HT1080 (cell line): ENCODE results near the gene MZF1. TPM values are rescaled to one million over a fixed set of nuclear protein-coding genes. Genes with fewer than 3 reads are reported as not detected.
"Not testable (repeated sequence)": the region's sequence is repeated elsewhere in the genome, so short reads cannot be mapped to it uniquely, and the experiment has no call there.

Experiments used
- DNase-seq: peaks from one replicate; pipeline ENCODE4 v3.0.0-alpha.2; 2015; ENCODE audit warnings: low read depth
- total RNA-seq: library from RNA; depleted of rRNA; stranded (reverse); fragments of >200 nt; shearing (Covaris generic); gene quantifications from 2 replicates; pipeline ENCODE4 v1.2.3, GENCODE V29; 2014

MZF1 gene
- total RNA-seq, 1 experiment from 2014 or later = 15.5 TPM

DNA sequence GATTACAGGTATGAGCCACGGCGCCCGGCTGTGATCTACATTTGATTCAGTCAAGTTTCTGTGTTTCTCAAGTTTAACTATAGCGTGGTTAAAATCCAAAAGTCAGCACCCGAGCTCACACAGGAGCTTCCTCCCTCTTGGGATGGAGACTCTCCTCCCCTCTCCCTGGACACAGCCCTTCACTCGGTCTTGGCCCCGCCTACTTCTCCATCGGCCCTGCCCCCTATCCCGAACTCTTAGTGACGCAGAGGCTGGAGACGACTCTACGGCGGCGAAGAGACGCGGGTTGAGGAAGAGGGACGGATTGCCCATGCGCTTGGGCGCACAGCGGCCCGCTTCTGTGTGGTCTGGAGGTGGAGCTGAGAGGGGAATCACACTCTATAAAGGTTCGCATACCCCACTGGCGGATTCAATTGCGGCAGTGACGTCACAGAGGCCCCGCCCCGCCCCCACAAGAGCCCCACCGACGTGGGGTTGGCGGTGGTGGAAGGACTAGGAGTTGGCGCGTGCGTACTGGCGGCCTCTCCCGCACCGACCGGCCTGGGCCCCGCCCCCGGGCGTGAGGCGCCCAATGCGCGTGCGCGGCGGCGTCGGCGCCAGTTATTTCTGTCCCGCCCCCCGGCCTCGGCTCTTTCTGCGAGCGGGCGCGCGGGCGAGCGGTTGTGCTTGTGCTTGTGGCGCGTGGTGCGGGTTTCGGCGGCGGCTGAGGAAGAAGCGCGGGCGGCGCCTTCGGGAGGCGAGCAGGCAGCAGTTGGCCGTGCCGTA, 29.1 kb downstream of the MZF1 start, which contains the start of gene TRIM28:
TSS of gene TRIM28 (plus strand) at position 239 of the 765 bp plus-strand sequence. CDS start 694 bp downstream, outside the sequence.
- peak; percentile 99 for DNase-seq

- DNase-seq = not testable (repeated sequence)
These were observed 30.3 kb downstream of the MZF1 start for GRCh38 chr19:58542641-58543372.

DNA sequence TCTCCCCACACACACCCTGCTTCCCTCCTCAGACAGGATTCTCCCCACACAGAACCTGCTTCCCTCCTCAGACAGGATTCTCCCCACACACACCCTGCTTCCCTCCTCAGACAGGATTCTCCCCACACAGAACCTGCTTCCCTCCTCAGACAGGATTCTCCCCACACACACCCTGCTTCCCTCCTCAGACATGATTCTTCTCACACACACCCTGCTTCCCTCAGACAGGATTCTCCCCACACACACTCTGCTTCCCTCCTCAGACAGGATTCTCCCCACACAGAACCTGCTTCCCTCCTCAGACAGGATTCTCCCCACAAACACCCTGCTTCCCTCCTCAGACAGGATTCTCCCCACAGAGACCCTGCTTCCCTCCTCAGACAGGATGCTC, 34.0 kb downstream of the MZF1 start:
- DNase-seq = not testable (repeated sequence)

DNA sequence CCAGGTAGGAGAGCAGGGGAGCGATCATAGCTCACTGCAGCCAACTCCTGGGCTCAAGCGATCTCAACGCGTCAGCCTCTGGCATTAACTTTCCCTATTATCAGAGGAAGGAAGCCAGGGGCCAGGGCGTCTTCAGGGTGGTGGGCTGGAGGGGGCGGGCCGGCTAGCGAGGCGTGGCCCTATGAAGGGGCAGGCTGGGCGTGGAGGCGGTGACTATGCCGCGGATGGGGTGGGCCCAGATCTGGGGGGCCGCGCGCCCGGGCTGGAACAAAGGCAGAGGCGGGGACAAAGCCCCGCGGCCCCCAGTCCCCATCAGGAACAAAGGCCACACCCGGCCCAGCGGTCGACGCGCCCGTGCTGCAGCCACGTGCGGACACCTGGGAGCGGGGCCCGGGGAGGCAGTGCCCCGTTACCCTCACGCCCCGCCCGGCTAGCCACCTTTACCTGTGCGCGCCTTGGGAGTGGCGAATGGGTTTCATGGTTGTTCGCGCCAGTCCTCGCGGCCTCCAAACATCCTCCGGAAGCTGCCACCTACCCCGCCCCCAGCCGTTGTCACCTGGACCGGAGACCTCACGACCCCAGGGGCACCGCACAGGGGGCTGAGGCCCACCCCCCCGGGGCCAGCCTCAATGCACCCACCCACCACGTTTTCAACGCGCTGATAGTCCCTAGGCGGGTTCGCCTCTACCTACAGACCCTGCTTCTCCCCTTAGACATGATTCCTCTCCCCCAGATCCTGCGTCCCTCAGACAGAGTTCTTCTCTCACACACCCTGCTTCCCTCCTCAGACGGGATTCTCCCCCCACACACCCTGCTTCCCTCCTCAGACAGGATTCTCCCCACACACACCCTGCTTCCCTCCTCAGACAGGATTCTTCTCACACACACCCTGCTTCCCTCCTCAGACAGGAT, 34.6 kb downstream of the MZF1 start:
- no peak for DNase-seq

- DNase-seq = no peak
These were observed 36.0 kb downstream of the MZF1 start for GRCh38 chr19:58536852-58537798.

DNA sequence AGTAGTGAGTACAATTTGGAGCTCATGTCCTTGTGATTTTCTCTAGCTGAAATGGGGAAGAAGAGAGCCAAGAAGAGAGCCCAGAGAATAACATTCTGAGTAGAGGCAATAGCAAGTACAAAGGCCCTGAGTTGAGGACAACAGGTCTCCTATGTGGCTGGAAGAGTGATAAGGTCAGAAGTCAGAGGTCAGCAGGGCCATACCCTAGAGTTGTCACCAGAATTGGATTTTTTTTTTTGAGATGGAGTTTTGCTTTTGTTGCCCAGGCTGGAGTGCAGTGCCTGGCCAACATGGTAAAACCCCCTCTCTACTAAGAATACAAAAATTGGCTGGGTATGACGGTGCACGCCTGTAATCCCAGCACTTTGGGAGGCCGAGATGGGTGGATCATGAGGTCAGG, 37.3 kb downstream of the MZF1 start:
- no peak for DNase-seq

- DNase-seq = no peak
These were observed 41.9 kb downstream of the MZF1 start for GRCh38 chr19:58531034-58531840.

GRCh38 chr19:58529405-58529804, 43.7 kb downstream of the MZF1 start:
- DNase-seq = no peak

GRCh38 chr19:58522709-58523108, 50.4 kb downstream of the MZF1 start:
- no peak for DNase-seq

GRCh38 chr19:58521651-58522050, 51.5 kb downstream of the MZF1 start:
- no peak for DNase-seq

- no peak for DNase-seq
These were observed 52.9 kb downstream of the MZF1 start for GRCh38 chr19:58520257-58520599.

DNA sequence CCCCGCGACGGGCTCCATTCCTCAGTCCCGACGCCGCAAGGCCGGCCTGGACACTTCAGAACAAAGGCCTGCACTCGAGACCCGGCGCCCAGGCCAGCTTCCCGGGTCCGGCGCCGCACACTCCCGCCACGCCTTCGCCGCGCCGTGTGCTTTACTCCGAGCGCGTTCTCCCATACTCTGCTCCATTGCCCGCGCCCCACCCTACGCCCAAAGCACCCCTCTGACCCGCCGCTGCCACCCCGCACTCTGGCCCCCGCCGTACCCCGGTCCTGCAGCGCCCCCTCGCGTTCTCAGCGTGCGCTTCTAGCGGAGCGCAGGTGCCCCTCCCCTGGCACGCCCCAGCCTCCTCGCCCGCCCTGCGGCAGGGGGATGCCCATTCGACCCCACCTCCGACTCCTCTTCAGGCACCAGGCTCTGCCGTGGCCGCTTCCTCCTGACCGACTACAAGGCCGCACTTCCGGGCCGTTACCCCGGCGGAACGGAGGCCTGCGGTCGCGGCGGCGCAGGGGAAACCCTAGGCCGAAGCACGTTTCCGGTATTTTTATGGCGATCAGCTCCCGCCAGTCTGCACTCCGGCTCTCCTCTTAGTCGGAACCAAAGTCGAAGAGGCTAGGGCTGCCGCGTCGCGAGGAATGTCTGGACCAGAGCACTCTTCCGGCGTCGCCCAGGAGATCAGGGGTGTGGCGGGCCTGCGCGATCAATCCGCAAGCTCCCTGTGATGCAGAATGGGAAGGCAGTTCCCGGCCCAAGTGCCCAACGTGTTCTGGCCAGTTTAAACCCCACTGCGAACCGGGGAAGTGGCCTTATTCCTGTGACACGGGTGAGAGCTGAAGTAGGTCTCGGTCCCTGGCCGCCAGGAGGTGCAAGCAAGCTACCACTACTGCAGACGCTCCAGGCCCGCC, 53.5 kb downstream of the MZF1 start, which contains the start of gene ZBTB45:
TSS of gene ZBTB45 (minus strand) at position 456 of the 902 bp plus-strand sequence. CDS start 2,137 bp downstream, outside the sequence.
- peak; percentile 98 for DNase-seq

- DNase-seq = peak; percentile 64
These were observed 54.1 kb downstream of the MZF1 start for GRCh38 chr19:58519087-58519354.

GRCh38 chr19:58518256-58519086, 54.7 kb downstream of the MZF1 start:
- no peak for DNase-seq

- no peak for DNase-seq
These were observed 55.9 kb downstream of the MZF1 start for GRCh38 chr19:58516964-58517833.

- no peak for DNase-seq
These were observed 56.8 kb downstream of the MZF1 start for GRCh38 chr19:58516246-58516836.
